Testis (tissue), 3 donors: Measurements from ENCODE around the gene DLG2. TPM values are rescaled to one million over a fixed set of nuclear protein-coding genes. Genes with fewer than 3 reads are reported as not detected.
"Not testable (repeated sequence)": the region's sequence is repeated elsewhere in the genome, so short reads cannot be mapped to it uniquely, and the experiment has no call there.

Source experiments
- DNase-seq: peaks from one replicate; pipeline ENCODE4 v3.0.0-alpha.2; 2019
- H3K27ac ChIP-seq, 2 donors: fragments of 200-600 bp; sonication (generic); one replicate each; pipeline ENCODE4 v1.5.1; 2019
- H3K27me3 ChIP-seq: fragments of 200-600 bp; sonication (generic); one replicate; pipeline ENCODE4 v1.5.1; 2019
- H3K36me3 ChIP-seq: fragments of 200-600 bp; sonication (generic); one replicate; pipeline ENCODE4 v1.5.1; 2017; ENCODE audit warnings: low read depth; ENCODE audit errors: missing control alignments
- H3K4me1 ChIP-seq: fragments of 200-600 bp; sonication (generic); one replicate; pipeline ENCODE4 v1.5.1; 2019
- H3K4me3 ChIP-seq, 2 donors: fragments of 200-600 bp; sonication (generic); one replicate each; pipeline ENCODE4 v1.5.1; 2017 to 2019
- H3K9me3 ChIP-seq: fragments of 200-600 bp; sonication (generic); one replicate; pipeline ENCODE4 v1.5.1; 2017
- CTCF ChIP-seq, 3 experiments: fragments of 450-650 bp in 2 of 3; fragments of 200-600 bp in 1 of 3; sonication (generic) in 1 of 3; IDR thresholded peaks; one replicate each; pipeline ENCODE4 v1.5.1; 2016 to 2019; ENCODE audit warnings: antibody characterized with exemption in 3 of 3, mild to moderate bottlenecking in 2 of 3, moderate library complexity in 1 of 3
- POLR2A ChIP-seq: fragments of 450-650 bp; IDR thresholded peaks from one replicate; pipeline ENCODE4 v1.6.1; 2017; ENCODE audit warnings: antibody characterized with exemption, mild to moderate bottlenecking, moderate library complexity
- WGBS, 2 donors: methylation state at CpG; one replicate each; pipeline ENCODE4 v1.1.5; 2018; 5-methylcytosine and 5-hydroxymethylcytosine counted together
- intact Hi-C: fragments of 100-400 bp; cut with DNase I; formaldehyde crosslinking; loops from one replicate; pipeline ENCODE4 v1.15.1; 2023; ENCODE audit warnings: low total_unique reads
- polyA plus RNA-seq: library from polyadenylated mRNA; stranded (reverse); fragments of 350-450 nt; fragmentation: Illumina TruSeq; extraction: RNeasy Lipid Tissue Mini Kit (QIAGEN cat#74804); gene quantifications from one replicate; pipeline ENCODE4 v1.2.3, GENCODE V29; 2014; ENCODE audit warnings: low read depth, low replicate concordance; ENCODE audit not compliant: insufficient read depth
- total RNA-seq, 2 donors: library from RNA; depleted of rRNA; stranded (reverse); fragments of >200 nt; gene quantifications; one replicate each; pipeline ENCODE4 v1.2.3, GENCODE V29; 2016

The DLG2 gene
- total and polyA plus RNA-seq, 3 donors from 2014 or later = 13.8 to 23.0 (median 14.1) TPM

- H3K36me3 ChIP-seq = no peaks in the 10 kb centered on the region
- H3K4me1 ChIP-seq = no peaks in the 10 kb centered on the region
- no peak for TF ChIP-seq CTCF (IDR thresholded peaks at IDR 0.05)
- no peak for TF ChIP-seq POLR2A
- no peak overlapping the region for H3K27ac ChIP-seq
- intact Hi-C loops = no loop called here
- DNase-seq = no peak
- H3K27me3 ChIP-seq = no peaks in the 10 kb centered on the region
- no peak overlapping the region for H3K4me3 ChIP-seq
- 75 to 76% methylated on average over 1 of the region's 1 CpG for WGBS, 2 donors
- no peaks in the 10 kb centered on the region for H3K9me3 ChIP-seq
Measured at GRCh38 chr11:85123752-85124231, 503.4 kb downstream of the DLG2 start.

GRCh38 chr11:85118151-85118550 lies 509.0 kb downstream of the DLG2 start:
- 85 to 88% methylated on average over 1 of the region's 1 CpG for WGBS, 2 donors
- TF ChIP-seq CTCF (IDR thresholded peaks at IDR 0.05) (no peak), POLR2A (no peak)
- Histone ChIP-seq H3K9me3 (no peaks in the 10 kb centered on the region), H3K4me1 (no peaks in the 10 kb centered on the region), H3K36me3 (no peaks in the 10 kb centered on the region), H3K4me3 (no peak overlapping the region), H3K27me3 (no peaks in the 10 kb centered on the region), H3K27ac (no peak overlapping the region)
- DNase-seq = no peak
- intact Hi-C loops = no loop called here

- Histone ChIP-seq H3K4me1 (no peaks in the 10 kb centered on the region), H3K4me3 (no peak overlapping the region), H3K9me3 (no peaks in the 10 kb centered on the region), H3K27ac (no peak overlapping the region), H3K27me3 (no peaks in the 10 kb centered on the region), H3K36me3 (no peaks in the 10 kb centered on the region)
- no peak for DNase-seq
- WGBS, 2 donors = 78 to 79% methylated on average over 2 of the region's 2 CpGs
- intact Hi-C loops = no loop called here
- TF ChIP-seq CTCF (IDR thresholded peaks at IDR 0.05) (no peak), POLR2A (no peak)
Measured at GRCh38 chr11:85115798-85116197, 511.3 kb downstream of the DLG2 start.

GRCh38 chr11:85114786-85115185 lies 512.4 kb downstream of the DLG2 start:
- Histone ChIP-seq H3K9me3 (no peaks in the 10 kb centered on the region), H3K4me1 (no peaks in the 10 kb centered on the region), H3K27me3 (no peaks in the 10 kb centered on the region), H3K36me3 (no peaks in the 10 kb centered on the region), H3K4me3 (no peak overlapping the region), H3K27ac (no peak overlapping the region)
- intact Hi-C loops = no loop called here
- no peak for DNase-seq
- TF ChIP-seq CTCF (IDR thresholded peaks at IDR 0.05) = no peak
- TF ChIP-seq POLR2A = no peak
- WGBS, 2 donors = 90 to 94% methylated on average over 2 of the region's 2 CpGs

GRCh38 chr11:85110246-85110645 lies 516.9 kb downstream of the DLG2 start:
- H3K4me3 ChIP-seq, H3K4me1 ChIP-seq, H3K27ac ChIP-seq, intact Hi-C loops, H3K27me3 ChIP-seq, DNase-seq, H3K9me3 ChIP-seq, H3K36me3 ChIP-seq: not testable (repeated sequence)
- 73 to 86% methylated on average over 1 of the region's 1 CpG for WGBS, 2 donors
